ENCODE results near the gene MTCL1. TPM values are rescaled to one million over a fixed set of nuclear protein-coding genes. Genes with fewer than 3 reads are reported as not detected.

Gene MTCL1
- total and polyA plus RNA-seq, 4 donors: 0.65 to 5.4 (median 1.4) TPM

GRCh38 chr18:8858888-8859511, 153.6 kb downstream of the MTCL1 start:
- WGBS: 50% methylated on average over 1 of the region's 1 CpG
- Histone ChIP-seq H3K4me3 (ENCODE audit: low read depth in 1 of 3, low read length in 3 of 3) (no peak overlapping the region), H3K27ac (ENCODE audit: low read depth in 1 of 2, low read length in 2 of 2) (no peak overlapping the region), H3K4me1 (ENCODE audit: control insufficient read depth in 4 of 4, insufficient read depth in 4 of 4, low read length in 3 of 4) (no peaks in the 10 kb centered on the region), H3K9ac (ENCODE audit: low read depth in 1 of 2, low read length in 2 of 2) (no peak overlapping the region), H3K9me3 (ENCODE audit: control insufficient read depth in 4 of 4, low read length in 3 of 4) (no peaks in the 10 kb centered on the region), H3K36me3 (ENCODE audit: control insufficient read depth in 4 of 4, insufficient read depth in 3 of 4, low read depth in 1 of 4, low read length in 3 of 4) (no peaks in the 10 kb centered on the region), H3K27me3 (ENCODE audit: control insufficient read depth in 4 of 4, insufficient read depth in 4 of 4, low read length in 3 of 4) (no peaks in the 10 kb centered on the region)
- DNase-seq (ENCODE audit: low spot score): no peak
- TF ChIP-seq JUND (IDR thresholded peaks at IDR 0.05) (peak in 1 of 2 donors; percentile 71), ATF3 (IDR thresholded peaks at IDR 0.05) (no peak), SP1 (IDR thresholded peaks at IDR 0.05) (no peak), NR2F2 (IDR thresholded peaks at IDR 0.05) (no peak), FOXA1 (IDR thresholded peaks at IDR 0.05) (no peak), HNF4A (conservative IDR thresholded peaks at IDR 0.05) (peak in 1 of 2 donors; percentile 37), RXRA (IDR thresholded peaks at IDR 0.05) (peak in 1 of 2 donors; percentile 48), CTCF (IDR thresholded peaks at IDR 0.05; ENCODE audit: low read depth, low read length, missing input control) (no peak), ZBTB33 (IDR thresholded peaks at IDR 0.05) (no peak), RAD21 (IDR thresholded peaks at IDR 0.05) (no peak), YY1 (IDR thresholded peaks at IDR 0.05) (no peak), REST (IDR thresholded peaks at IDR 0.05) (no peak), MAX (IDR thresholded peaks at IDR 0.05) (no peak), GABPA (IDR thresholded peaks at IDR 0.05 in 1 of 2, conservative IDR thresholded peaks at IDR 0.05 in 1 of 2) (no peak), FOXA2 (IDR thresholded peaks at IDR 0.05) (no peak), EGR1 (IDR thresholded peaks at IDR 0.05; ENCODE audit: low read depth in 2 of 2) (no peak), TAF1 (conservative IDR thresholded peaks at IDR 0.05) (no peak)
